HCT116 (cell line): ENCODE measurements around the gene SLC9A6. TPM values are rescaled to one million over a fixed set of nuclear protein-coding genes. Genes with fewer than 3 reads are reported as not detected.

Experiments used
- ATAC-seq: fragments of 200-7000 bp; cut with Tn5 transposase; 2 replicates; pipeline ENCODE4 v1.9.1; 2020; ENCODE audit warnings: mild to moderate bottlenecking, moderate library complexity
- BruUV-seq: library from RNA; stranded (reverse); fragments of 400-500 nt; replicated peaks from 2 replicates; lab custom pipeline; 2021; lab: Mats Ljungman, UMichigan
- CTCF ChIA-PET: fragments of 300-600 bp; sonication (Branson Sonifier 250); formaldehyde crosslinking; loops from one replicate; lab custom pipeline; 2021; ENCODE audit warnings: antibody characterized with exemption; lab: Charles Lee
- POLR2A ChIA-PET: fragments of 300-600, 350-600 bp; sonication (Branson Sonifier 250); formaldehyde crosslinking; loops from one replicate; lab custom pipeline; 2021; ENCODE audit warnings: antibody characterized with exemption; lab: Charles Lee
- RAD21 ChIA-PET, 2 experiments: fragments of 300-600 bp; sonication (Branson Sonifier 250); formaldehyde crosslinking; loops; one replicate each; lab custom pipeline; 2023; ENCODE audit warnings: low total read pairs in 2 of 2; ENCODE audit not compliant: uncharacterized antibody in 2 of 2, unreplicated experiment in 2 of 2, low non-redundant PET in 1 of 2; lab: Charles Lee
- DNase-seq: peaks from one replicate; pipeline ENCODE4 v3.0.0-alpha.2; 2010; ENCODE audit warnings: low read depth, low spot score
- H2AFZ ChIP-seq: fragments of 200-600 bp; shearing (Covaris generic), sonication (generic); 2 replicates; pipeline ENCODE4 v1.6.1; 2017; ENCODE audit warnings: low read depth, mixed run types, mixed read lengths, antibody characterized with exemption, low read length; ENCODE audit not compliant: poor library complexity, severe bottlenecking
- H3K27ac ChIP-seq: 2 replicates; pipeline ENCODE4 v1.5.1; 2012; ENCODE audit warnings: low read depth, low read length
- H3K27me3 ChIP-seq: fragments of 200-600 bp; sonication (generic); 2 replicates; pipeline ENCODE4 v1.6.1; 2016; ENCODE audit warnings: mixed run types, low read length, mixed read lengths; ENCODE audit not compliant: insufficient read depth
- H3K36me3 ChIP-seq, 2 experiments: fragments of 200-500 bp in 1 of 2; fragments of 200-600 bp in 1 of 2; sonication (Bioruptor generic) in 1 of 2; sonication (generic) in 1 of 2; 2 replicates each; pipeline versions ENCODE4 v1.5.1 to v1.6.1; 2014 to 2016; ENCODE audit warnings: low read length in 2 of 2, inconsistent platforms in 1 of 2, mixed read lengths in 1 of 2, mixed run types in 1 of 2; ENCODE audit not compliant: insufficient read depth in 2 of 2, control insufficient read depth in 1 of 2
- H3K4me1 ChIP-seq, 2 experiments: fragments of 200-600 bp in 1 of 2; sonication (generic) in 1 of 2; 2 replicates each; pipeline versions ENCODE4 v1.5.1 to v1.6.1; 2012 to 2017; ENCODE audit warnings: low read length in 2 of 2, inconsistent platforms in 1 of 2, mild to moderate bottlenecking in 1 of 2, mixed read lengths in 1 of 2, mixed run types in 1 of 2, moderate library complexity in 1 of 2; ENCODE audit not compliant: insufficient read depth in 2 of 2, control insufficient read depth in 1 of 2
- H3K4me2 ChIP-seq: fragments of 200-600 bp; sonication (generic); 2 replicates; pipeline ENCODE4 v1.6.1; 2017; ENCODE audit warnings: mixed run types, low read length, mixed read lengths
- H3K4me3 ChIP-seq, 2 experiments: fragments of 200-600 bp in 1 of 2; sonication (generic) in 1 of 2; replicated peaks in 1 of 2; 2 replicates each; pipeline ENCODE4 v1.5.1; 2011 to 2016; ENCODE audit warnings: low read length in 2 of 2, control low read depth in 1 of 2, low read depth in 1 of 2, mild to moderate bottlenecking in 1 of 2, mixed read lengths in 1 of 2, mixed run types in 1 of 2
- H3K79me2 ChIP-seq: fragments of 200-600 bp; sonication (generic); 2 replicates; pipeline ENCODE4 v1.6.1; 2017; ENCODE audit warnings: mild to moderate bottlenecking, mixed run types, low read length, moderate library complexity, mixed read lengths; ENCODE audit not compliant: insufficient read depth
- H3K9ac ChIP-seq: fragments of 200-600 bp; sonication (generic); 2 replicates; pipeline ENCODE4 v1.6.1; 2016; ENCODE audit warnings: low read length, mixed read lengths
- H3K9me2 ChIP-seq: fragments of 200-600 bp; sonication (generic), shearing (Covaris generic); 2 replicates; pipeline ENCODE4 v1.6.1; 2017; ENCODE audit warnings: mixed run types, mild to moderate bottlenecking, moderate library complexity; ENCODE audit not compliant: insufficient read depth
- H3K9me3 ChIP-seq, 2 experiments: fragments of 200-500 bp in 1 of 2; fragments of 200-600 bp in 1 of 2; sonication (Bioruptor generic) in 1 of 2; sonication (generic) in 1 of 2; 2 replicates each; pipeline ENCODE4 v1.6.1; 2014 to 2017; ENCODE audit warnings: low read length in 2 of 2, mixed read lengths in 2 of 2, inconsistent platforms in 1 of 2, low read depth in 1 of 2, mild to moderate bottlenecking in 1 of 2, mixed run types in 1 of 2, moderate library complexity in 1 of 2; ENCODE audit not compliant: control insufficient read depth in 1 of 2, insufficient read depth in 1 of 2
- H4K20me1 ChIP-seq: fragments of 200-600 bp; sonication (generic), shearing (Covaris generic); 2 replicates; pipeline ENCODE4 v1.6.1; 2017; ENCODE audit warnings: mixed run types, mild to moderate bottlenecking, moderate library complexity; ENCODE audit not compliant: insufficient read depth
- CBX3 ChIP-seq: IDR thresholded peaks from 2 replicates; pipeline ENCODE4 v1.6.1; 2012; ENCODE audit warnings: low read depth
- CEBPB ChIP-seq: IDR thresholded peaks from 2 replicates; pipeline ENCODE4 v1.6.1; 2012; ENCODE audit warnings: low read depth
- EGR1 ChIP-seq: IDR thresholded peaks from 2 replicates; pipeline ENCODE4 v1.6.1; 2012; ENCODE audit warnings: low read depth
- EZH2 ChIP-seq: fragments of 200-600 bp; sonication (generic); IDR thresholded peaks from 2 replicates; pipeline ENCODE4 v1.6.1; 2017; ENCODE audit warnings: antibody characterized with exemption, mixed run types
- EZH2phosphoT487 ChIP-seq: fragments of 200-600 bp; IDR thresholded peaks from 2 replicates; pipeline ENCODE4 v1.6.1; 2018; ENCODE audit warnings: antibody characterized with exemption, borderline replicate concordance
- FOSL1 ChIP-seq: IDR thresholded peaks from 2 replicates; pipeline ENCODE4 v1.6.1; 2012; ENCODE audit warnings: low read depth
- JUND ChIP-seq: IDR thresholded peaks from 2 replicates; pipeline ENCODE4 v1.6.1; 2012
- POLR2AphosphoS5 ChIP-seq: IDR thresholded peaks from 2 replicates; pipeline ENCODE4 v1.6.1; 2011; ENCODE audit warnings: mild to moderate bottlenecking, low read depth, low read length, moderate library complexity
- RAD21 ChIP-seq: IDR thresholded peaks from 2 replicates; pipeline ENCODE4 v1.6.1; 2012; ENCODE audit warnings: low read depth, mild to moderate bottlenecking
- SIN3A ChIP-seq: IDR thresholded peaks from 2 replicates; pipeline ENCODE4 v1.6.1; 2012; ENCODE audit warnings: low read depth
- SP1 ChIP-seq: IDR thresholded peaks from 2 replicates; pipeline ENCODE4 v1.6.1; 2012; ENCODE audit warnings: low read depth
- SRF ChIP-seq: IDR thresholded peaks from 2 replicates; pipeline ENCODE4 v1.6.1; 2012; ENCODE audit warnings: low read depth
- TCF7L2 ChIP-seq: IDR thresholded peaks from 2 replicates; pipeline ENCODE4 v1.7.0; 2011; ENCODE audit warnings: borderline replicate concordance, inconsistent platforms; ENCODE audit not compliant: insufficient read depth, insufficient read length; ENCODE audit errors: extremely low read depth
- YY1 ChIP-seq: IDR thresholded peaks from 2 replicates; pipeline ENCODE4 v1.6.1; 2011; ENCODE audit warnings: low read length, low read depth, moderate library complexity, mild to moderate bottlenecking; ENCODE audit not compliant: insufficient replicate concordance; ENCODE audit errors: extremely low read depth
- ZNF274 ChIP-seq: fragments of 200-500 bp; sonication (Bioruptor generic); IDR thresholded peaks from 2 replicates; pipeline ENCODE4 v1.6.1; 2014; ENCODE audit warnings: mild to moderate bottlenecking, low read depth, low read length, inconsistent platforms
- intact Hi-C: fragments of 100-400 bp; cut with micrococcal nuclease; formaldehyde crosslinking; loops from 2 replicates; pipeline ENCODE4 v1.10.0; 2022
- total RNA-seq: library from RNA; stranded (reverse); gene quantifications from one replicate; pipeline ENCODE4 v1.2.1, GENCODE V29; 2021; ENCODE audit not compliant: unreplicated experiment
- TF ChIP-seq, protein P1 (sequence below): IDR thresholded peaks from 2 replicates; pipeline ENCODE4 v1.6.1; 2012; ENCODE audit warnings: low read depth
- TF ChIP-seq, protein P2 (sequence below): IDR thresholded peaks from 2 replicates; pipeline ENCODE4 v1.6.1; 2011; ENCODE audit warnings: mild to moderate bottlenecking, low read length, moderate library complexity; ENCODE audit not compliant: insufficient replicate concordance; ENCODE audit errors: extremely low read depth
- TF ChIP-seq, protein P3 (sequence below), 3 experiments: fragments of 200-600 bp in 1 of 3; sonication (generic) in 1 of 3; IDR thresholded peaks in 2 of 3; conservative IDR thresholded peaks in 1 of 3; 2 replicates each; pipeline ENCODE4 v1.5.1; 2012 to 2017; ENCODE audit warnings: low read depth in 2 of 3, low read length in 2 of 3, antibody characterized with exemption in 1 of 3, borderline replicate concordance in 1 of 3, control low read depth in 1 of 3, mild to moderate bottlenecking in 1 of 3, mixed read lengths in 1 of 3, mixed run types in 1 of 3, moderate library complexity in 1 of 3; ENCODE audit not compliant: insufficient read depth in 1 of 3
- TF ChIP-seq, protein P4 (sequence below): IDR thresholded peaks from 2 replicates; pipeline ENCODE4 v1.6.1; 2012
- TF ChIP-seq, protein P5 (sequence below): IDR thresholded peaks from 2 replicates; pipeline ENCODE4 v1.6.1; 2012

The SLC9A6 gene
- total RNA-seq, 1 experiment from 2014 or later: 10.8 TPM

DNA sequence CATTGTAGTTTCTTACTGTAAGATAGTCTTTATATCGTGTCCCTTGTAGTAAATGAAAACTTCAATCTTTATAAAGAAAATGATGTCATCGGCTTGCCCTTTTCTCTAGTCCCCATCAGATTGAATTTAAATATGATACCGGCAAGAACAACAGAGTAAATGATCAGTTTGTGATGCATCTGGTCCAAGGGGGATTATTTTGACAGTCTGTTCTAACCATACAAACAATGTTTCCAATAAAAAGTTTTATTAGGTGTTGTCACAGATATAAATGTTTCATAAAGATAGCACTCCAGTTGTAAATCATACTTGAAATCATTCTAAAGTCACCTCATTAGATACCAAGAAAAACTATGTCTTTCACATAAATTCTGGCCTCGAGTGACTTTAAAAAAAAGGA lies 72.3 kb downstream of the SLC9A6 start:
- ChIA-PET POLR2A (no interaction called here), RAD21 (no interaction called here)
- H3K27ac ChIP-seq: no peak overlapping the region
- H3K36me3 ChIP-seq: no peaks in the 10 kb centered on the region
- BruUV-seq: no TSS peak
- no peak for DNase-seq
- TF ChIP-seq EZH2phosphoT487 (no peak), EZH2 (no peak), SP1 (no peak), TCF7L2 (no peak), FOSL1 (no peak), JUND (no peak), POLR2AphosphoS5 (no peak), ZNF274 (no peak), YY1 (no peak), SIN3A (no peak), EGR1 (no peak), CEBPB (no peak), SRF (no peak), RAD21 (no peak), CBX3 (no peak)
- TF ChIP-seq, protein P1, sequence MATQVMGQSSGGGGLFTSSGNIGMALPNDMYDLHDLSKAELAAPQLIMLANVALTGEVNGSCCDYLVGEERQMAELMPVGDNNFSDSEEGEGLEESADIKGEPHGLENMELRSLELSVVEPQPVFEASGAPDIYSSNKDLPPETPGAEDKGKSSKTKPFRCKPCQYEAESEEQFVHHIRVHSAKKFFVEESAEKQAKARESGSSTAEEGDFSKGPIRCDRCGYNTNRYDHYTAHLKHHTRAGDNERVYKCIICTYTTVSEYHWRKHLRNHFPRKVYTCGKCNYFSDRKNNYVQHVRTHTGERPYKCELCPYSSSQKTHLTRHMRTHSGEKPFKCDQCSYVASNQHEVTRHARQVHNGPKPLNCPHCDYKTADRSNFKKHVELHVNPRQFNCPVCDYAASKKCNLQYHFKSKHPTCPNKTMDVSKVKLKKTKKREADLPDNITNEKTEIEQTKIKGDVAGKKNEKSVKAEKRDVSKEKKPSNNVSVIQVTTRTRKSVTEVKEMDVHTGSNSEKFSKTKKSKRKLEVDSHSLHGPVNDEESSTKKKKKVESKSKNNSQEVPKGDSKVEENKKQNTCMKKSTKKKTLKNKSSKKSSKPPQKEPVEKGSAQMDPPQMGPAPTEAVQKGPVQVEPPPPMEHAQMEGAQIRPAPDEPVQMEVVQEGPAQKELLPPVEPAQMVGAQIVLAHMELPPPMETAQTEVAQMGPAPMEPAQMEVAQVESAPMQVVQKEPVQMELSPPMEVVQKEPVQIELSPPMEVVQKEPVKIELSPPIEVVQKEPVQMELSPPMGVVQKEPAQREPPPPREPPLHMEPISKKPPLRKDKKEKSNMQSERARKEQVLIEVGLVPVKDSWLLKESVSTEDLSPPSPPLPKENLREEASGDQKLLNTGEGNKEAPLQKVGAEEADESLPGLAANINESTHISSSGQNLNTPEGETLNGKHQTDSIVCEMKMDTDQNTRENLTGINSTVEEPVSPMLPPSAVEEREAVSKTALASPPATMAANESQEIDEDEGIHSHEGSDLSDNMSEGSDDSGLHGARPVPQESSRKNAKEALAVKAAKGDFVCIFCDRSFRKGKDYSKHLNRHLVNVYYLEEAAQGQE: no peak
- TF ChIP-seq, protein P2, sequence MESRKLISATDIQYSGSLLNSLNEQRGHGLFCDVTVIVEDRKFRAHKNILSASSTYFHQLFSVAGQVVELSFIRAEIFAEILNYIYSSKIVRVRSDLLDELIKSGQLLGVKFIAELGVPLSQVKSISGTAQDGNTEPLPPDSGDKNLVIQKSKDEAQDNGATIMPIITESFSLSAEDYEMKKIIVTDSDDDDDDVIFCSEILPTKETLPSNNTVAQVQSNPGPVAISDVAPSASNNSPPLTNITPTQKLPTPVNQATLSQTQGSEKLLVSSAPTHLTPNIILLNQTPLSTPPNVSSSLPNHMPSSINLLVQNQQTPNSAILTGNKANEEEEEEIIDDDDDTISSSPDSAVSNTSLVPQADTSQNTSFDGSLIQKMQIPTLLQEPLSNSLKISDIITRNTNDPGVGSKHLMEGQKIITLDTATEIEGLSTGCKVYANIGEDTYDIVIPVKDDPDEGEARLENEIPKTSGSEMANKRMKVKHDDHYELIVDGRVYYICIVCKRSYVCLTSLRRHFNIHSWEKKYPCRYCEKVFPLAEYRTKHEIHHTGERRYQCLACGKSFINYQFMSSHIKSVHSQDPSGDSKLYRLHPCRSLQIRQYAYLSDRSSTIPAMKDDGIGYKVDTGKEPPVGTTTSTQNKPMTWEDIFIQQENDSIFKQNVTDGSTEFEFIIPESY: no peak
- TF ChIP-seq, protein P3, sequence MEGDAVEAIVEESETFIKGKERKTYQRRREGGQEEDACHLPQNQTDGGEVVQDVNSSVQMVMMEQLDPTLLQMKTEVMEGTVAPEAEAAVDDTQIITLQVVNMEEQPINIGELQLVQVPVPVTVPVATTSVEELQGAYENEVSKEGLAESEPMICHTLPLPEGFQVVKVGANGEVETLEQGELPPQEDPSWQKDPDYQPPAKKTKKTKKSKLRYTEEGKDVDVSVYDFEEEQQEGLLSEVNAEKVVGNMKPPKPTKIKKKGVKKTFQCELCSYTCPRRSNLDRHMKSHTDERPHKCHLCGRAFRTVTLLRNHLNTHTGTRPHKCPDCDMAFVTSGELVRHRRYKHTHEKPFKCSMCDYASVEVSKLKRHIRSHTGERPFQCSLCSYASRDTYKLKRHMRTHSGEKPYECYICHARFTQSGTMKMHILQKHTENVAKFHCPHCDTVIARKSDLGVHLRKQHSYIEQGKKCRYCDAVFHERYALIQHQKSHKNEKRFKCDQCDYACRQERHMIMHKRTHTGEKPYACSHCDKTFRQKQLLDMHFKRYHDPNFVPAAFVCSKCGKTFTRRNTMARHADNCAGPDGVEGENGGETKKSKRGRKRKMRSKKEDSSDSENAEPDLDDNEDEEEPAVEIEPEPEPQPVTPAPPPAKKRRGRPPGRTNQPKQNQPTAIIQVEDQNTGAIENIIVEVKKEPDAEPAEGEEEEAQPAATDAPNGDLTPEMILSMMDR (IDR thresholded peaks at IDR 0.05 in 2 of 3, conservative IDR thresholded peaks at IDR 0.05 in 1 of 3; ENCODE audit: borderline replicate concordance in 1 of 3, insufficient read depth in 1 of 3, low read depth in 2 of 3, low read length in 2 of 3): no peak
- TF ChIP-seq, protein P4, sequence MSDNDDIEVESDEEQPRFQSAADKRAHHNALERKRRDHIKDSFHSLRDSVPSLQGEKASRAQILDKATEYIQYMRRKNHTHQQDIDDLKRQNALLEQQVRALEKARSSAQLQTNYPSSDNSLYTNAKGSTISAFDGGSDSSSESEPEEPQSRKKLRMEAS: no peak
- TF ChIP-seq, protein P5, sequence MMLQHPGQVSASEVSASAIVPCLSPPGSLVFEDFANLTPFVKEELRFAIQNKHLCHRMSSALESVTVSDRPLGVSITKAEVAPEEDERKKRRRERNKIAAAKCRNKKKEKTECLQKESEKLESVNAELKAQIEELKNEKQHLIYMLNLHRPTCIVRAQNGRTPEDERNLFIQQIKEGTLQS: no peak
- TF ChIP-seq, all 23 proteins: peak for 0
- no peaks in the 10 kb centered on the region for H3K9me2 ChIP-seq
- intact Hi-C loops: no loop called here
- no peak overlapping the region for H3K4me2 ChIP-seq
- H3K79me2 ChIP-seq: no peaks in the 10 kb centered on the region
- no peak for ATAC-seq
- CTCF ChIA-PET: no interaction called here
- no peak overlapping the region for H3K9ac ChIP-seq
- no peaks in the 10 kb centered on the region for H4K20me1 ChIP-seq
- H3K4me1 ChIP-seq: no peaks in the 10 kb centered on the region
- no peaks in the 10 kb centered on the region for H3K9me3 ChIP-seq
- no peak overlapping the region for H3K4me3 ChIP-seq
- no peaks in the 10 kb centered on the region for H3K27me3 ChIP-seq
- H2AFZ ChIP-seq: no peak overlapping the region
